SH-SY5Y (cell line): ENCODE results near the gene DYNC1I2.

ENCODE experiments used
- GATA2 ChIP-seq: IDR thresholded peaks from 2 replicates; pipeline ENCODE4 v1.6.1; 2011; ENCODE audit warnings: mild to moderate bottlenecking, low read depth, low read length
- GATA3 ChIP-seq: IDR thresholded peaks from 2 replicates; pipeline ENCODE4 v1.6.1; 2011; ENCODE audit warnings: low read depth, mild to moderate bottlenecking, low read length, moderate library complexity

The DYNC1I2 gene

GRCh38 chr2:171787333-171788072, 100.2 kb downstream of the DYNC1I2 start:
- TF ChIP-seq GATA2, result no peak
- no peak for TF ChIP-seq GATA3

GRCh38 chr2:171788316-171788993, 101.2 kb downstream of the DYNC1I2 start:
- TF ChIP-seq GATA3 (no peak), GATA2 (no peak)

GRCh38 chr2:171789956-171790355, 102.7 kb downstream of the DYNC1I2 start:
- TF ChIP-seq GATA2 (no peak), GATA3 (no peak)

GRCh38 chr2:171791361-171791760, 104.1 kb downstream of the DYNC1I2 start:
- no peak for TF ChIP-seq GATA3
- no peak for TF ChIP-seq GATA2

GRCh38 chr2:171792157-171792556, 104.9 kb downstream of the DYNC1I2 start:
- TF ChIP-seq GATA2 (no peak), GATA3 (no peak)

GRCh38 chr2:171792886-171793580, 105.8 kb downstream of the DYNC1I2 start:
- TF ChIP-seq GATA2 (no peak), GATA3 (no peak)

GRCh38 chr2:171793691-171794678, 106.7 kb downstream of the DYNC1I2 start:
- no peak for TF ChIP-seq GATA2
- TF ChIP-seq GATA3, result no peak

GRCh38 chr2:171794918-171795317, 107.6 kb downstream of the DYNC1I2 start:
- TF ChIP-seq GATA3 (no peak), GATA2 (no peak)
